ENCODE data around the gene TMEM37.

TMEM37 gene

GRCh38 chr2:119431155-119431975 is at the start of gene TMEM37:
TMEM37 (plus strand) TSS chr2:119431854; CDS start chr2:119431904, 50 bp downstream.
- Histone ChIP-seq H3K9me3 (ENCODE audit: control insufficient read depth, low read length) (no peaks in the 10 kb centered on the region), H3K4me1 (ENCODE audit: control insufficient read depth, insufficient read depth, low read length) (peaks cover 48% of the 10 kb centered on the region), H3K9ac (ENCODE audit: low read length) (peak within 1 kb of the TSS; percentile 85), H3K27me3 (replicated peaks; ENCODE audit: control insufficient read depth, insufficient read depth, low read length) (peaks cover 6% of the 10 kb centered on the region), H3K4me3 (ENCODE audit: low read length) (peak within 1 kb of the TSS; percentile 80), H3K36me3 (ENCODE audit: control insufficient read depth, insufficient read depth, low read length, severe bottlenecking) (no peaks in the 10 kb centered on the region)
- DNase-seq (ENCODE audit: low read depth), result peak; percentile 83

- Histone ChIP-seq H3K36me3 (ENCODE audit: control insufficient read depth, insufficient read depth, low read length, severe bottlenecking) (no peaks in the 10 kb centered on the region), H3K4me1 (ENCODE audit: control insufficient read depth, insufficient read depth, low read length) (peaks cover 11% of the 10 kb centered on the region), H3K9ac (ENCODE audit: low read length) (no peak overlapping the region), H3K27me3 (replicated peaks; ENCODE audit: control insufficient read depth, insufficient read depth, low read length) (no peaks in the 10 kb centered on the region), H3K4me3 (ENCODE audit: low read length) (no peak overlapping the region), H3K9me3 (ENCODE audit: control insufficient read depth, low read length) (no peaks in the 10 kb centered on the region)
- no peak for DNase-seq (ENCODE audit: low read depth)
Measured at GRCh38 chr2:119383410-119384140, 48.1 kb upstream of the TMEM37 start.

GRCh38 chr2:119384971-119385370 is 46.7 kb upstream of the TMEM37 start:
- Histone ChIP-seq H3K36me3 (ENCODE audit: control insufficient read depth, insufficient read depth, low read length, severe bottlenecking) (no peaks in the 10 kb centered on the region), H3K27me3 (replicated peaks; ENCODE audit: control insufficient read depth, insufficient read depth, low read length) (no peaks in the 10 kb centered on the region), H3K4me3 (ENCODE audit: low read length) (no peak overlapping the region), H3K9me3 (ENCODE audit: control insufficient read depth, low read length) (no peaks in the 10 kb centered on the region), H3K4me1 (ENCODE audit: control insufficient read depth, insufficient read depth, low read length) (peaks cover 21% of the 10 kb centered on the region), H3K9ac (ENCODE audit: low read length) (no peak overlapping the region)
- no peak for DNase-seq (ENCODE audit: low read depth)

GRCh38 chr2:119385466-119385865 is 46.2 kb upstream of the TMEM37 start:
- DNase-seq (ENCODE audit: low read depth), result no peak
- Histone ChIP-seq H3K4me3 (ENCODE audit: low read length) (no peak overlapping the region), H3K9me3 (ENCODE audit: control insufficient read depth, low read length) (no peaks in the 10 kb centered on the region), H3K4me1 (ENCODE audit: control insufficient read depth, insufficient read depth, low read length) (peaks cover 26% of the 10 kb centered on the region), H3K36me3 (ENCODE audit: control insufficient read depth, insufficient read depth, low read length, severe bottlenecking) (no peaks in the 10 kb centered on the region), H3K27me3 (replicated peaks; ENCODE audit: control insufficient read depth, insufficient read depth, low read length) (no peaks in the 10 kb centered on the region), H3K9ac (ENCODE audit: low read length) (no peak overlapping the region)

GRCh38 chr2:119387381-119388129 is 44.1 kb upstream of the TMEM37 start:
- Histone ChIP-seq H3K9ac (ENCODE audit: low read length) (peak overlapping the region; percentile 59), H3K4me3 (ENCODE audit: low read length) (peak overlapping the region; percentile 21), H3K36me3 (ENCODE audit: control insufficient read depth, insufficient read depth, low read length, severe bottlenecking) (no peaks in the 10 kb centered on the region), H3K4me1 (ENCODE audit: control insufficient read depth, insufficient read depth, low read length) (peaks cover 28% of the 10 kb centered on the region), H3K9me3 (ENCODE audit: control insufficient read depth, low read length) (no peaks in the 10 kb centered on the region), H3K27me3 (replicated peaks; ENCODE audit: control insufficient read depth, insufficient read depth, low read length) (no peaks in the 10 kb centered on the region)
- DNase-seq (ENCODE audit: low read depth), result peak; percentile 79

- Histone ChIP-seq H3K9me3 (ENCODE audit: control insufficient read depth, low read length) (no peaks in the 10 kb centered on the region), H3K36me3 (ENCODE audit: control insufficient read depth, insufficient read depth, low read length, severe bottlenecking) (no peaks in the 10 kb centered on the region), H3K9ac (ENCODE audit: low read length) (peak overlapping the region; percentile 15), H3K4me1 (ENCODE audit: control insufficient read depth, insufficient read depth, low read length) (peaks cover 28% of the 10 kb centered on the region), H3K4me3 (ENCODE audit: low read length) (no peak overlapping the region), H3K27me3 (replicated peaks; ENCODE audit: control insufficient read depth, insufficient read depth, low read length) (no peaks in the 10 kb centered on the region)
- peak; percentile 65 for DNase-seq (ENCODE audit: low read depth)
Measured at GRCh38 chr2:119389615-119390306, 41.9 kb upstream of the TMEM37 start.

- Histone ChIP-seq H3K27me3 (replicated peaks; ENCODE audit: control insufficient read depth, insufficient read depth, low read length) (peaks cover 7% of the 10 kb centered on the region), H3K4me1 (ENCODE audit: control insufficient read depth, insufficient read depth, low read length) (peaks cover 14% of the 10 kb centered on the region), H3K4me3 (ENCODE audit: low read length) (no peak overlapping the region), H3K9ac (ENCODE audit: low read length) (no peak overlapping the region), H3K36me3 (ENCODE audit: control insufficient read depth, insufficient read depth, low read length, severe bottlenecking) (no peaks in the 10 kb centered on the region), H3K9me3 (ENCODE audit: control insufficient read depth, low read length) (no peaks in the 10 kb centered on the region)
- DNase-seq (ENCODE audit: low read depth), result no peak
Measured at GRCh38 chr2:119393971-119394748, 37.5 kb upstream of the TMEM37 start.

GRCh38 chr2:119397196-119397595 is 34.5 kb upstream of the TMEM37 start:
- H3K27me3 ChIP-seq (replicated peaks; ENCODE audit: control insufficient read depth, insufficient read depth, low read length), result peaks cover 9% of the 10 kb centered on the region
- DNase-seq (ENCODE audit: low read depth), result no peak
- H3K36me3 ChIP-seq (ENCODE audit: control insufficient read depth, insufficient read depth, low read length, severe bottlenecking), result no peaks in the 10 kb centered on the region
- H3K9me3 ChIP-seq (ENCODE audit: control insufficient read depth, low read length), result no peaks in the 10 kb centered on the region
- no peaks in the 10 kb centered on the region for H3K4me1 ChIP-seq (ENCODE audit: control insufficient read depth, insufficient read depth, low read length)
- no peak overlapping the region for H3K9ac ChIP-seq (ENCODE audit: low read length)
- H3K4me3 ChIP-seq (ENCODE audit: low read length), result no peak overlapping the region

- DNase-seq (ENCODE audit: low read depth), result no peak
- Histone ChIP-seq H3K9me3 (ENCODE audit: control insufficient read depth, low read length) (peaks cover 5% of the 10 kb centered on the region), H3K9ac (ENCODE audit: low read length) (no peak overlapping the region), H3K4me3 (ENCODE audit: low read length) (no peak overlapping the region), H3K4me1 (ENCODE audit: control insufficient read depth, insufficient read depth, low read length) (peaks cover 9% of the 10 kb centered on the region), H3K36me3 (ENCODE audit: control insufficient read depth, insufficient read depth, low read length, severe bottlenecking) (no peaks in the 10 kb centered on the region), H3K27me3 (replicated peaks; ENCODE audit: control insufficient read depth, insufficient read depth, low read length) (peaks cover 24% of the 10 kb centered on the region)
Measured at GRCh38 chr2:119402106-119402505, 29.5 kb upstream of the TMEM37 start.

All from adipocyte (in vitro differentiated cells).